Neutrophil (primary cell): ENCODE results near the gene GASK1B.

ENCODE experiments used
- H3K27ac ChIP-seq: fragments of 200-600 bp; sonication (generic); 2 replicates; pipeline ENCODE4 v1.5.1; 2016; ENCODE audit warnings: mild to moderate bottlenecking, moderate library complexity
- H3K27me3 ChIP-seq: fragments of 200-600 bp; sonication (generic); 2 replicates; pipeline ENCODE4 v1.6.0; 2016; ENCODE audit warnings: mild to moderate bottlenecking
- H3K36me3 ChIP-seq: fragments of 200-600 bp; sonication (generic); 2 replicates; pipeline ENCODE4 v1.5.1; 2017
- H3K4me1 ChIP-seq, 2 experiments: fragments of 200-600 bp in 1 of 2; sonication (generic) in 1 of 2; 1 replicate in 1 of 2; 2 replicates in 1 of 2; pipeline versions ENCODE4 v1.5.1 to v1.6.1; 2013 to 2016; ENCODE audit warnings: low read depth in 1 of 2, low read length in 1 of 2, mild to moderate bottlenecking in 1 of 2, moderate library complexity in 1 of 2; ENCODE audit not compliant: control insufficient read depth in 1 of 2, insufficient read depth in 1 of 2
- H3K4me3 ChIP-seq, 2 experiments: fragments of 200-600 bp in 1 of 2; sonication (generic) in 1 of 2; 1 replicate in 1 of 2; 2 replicates in 1 of 2; pipeline ENCODE4 v1.5.1; 2013 to 2016; ENCODE audit warnings: low read depth in 1 of 2, low read length in 1 of 2, mild to moderate bottlenecking in 1 of 2, moderate library complexity in 1 of 2
- H3K9me3 ChIP-seq: fragments of 200-600 bp; sonication (generic); 2 replicates; pipeline ENCODE4 v1.5.1; 2016
- CTCF ChIP-seq: fragments of 200-600 bp; sonication (generic); IDR thresholded peaks from 2 replicates; pipeline ENCODE4 v1.5.1; 2016; ENCODE audit warnings: antibody characterized with exemption

Gene GASK1B

DNA sequence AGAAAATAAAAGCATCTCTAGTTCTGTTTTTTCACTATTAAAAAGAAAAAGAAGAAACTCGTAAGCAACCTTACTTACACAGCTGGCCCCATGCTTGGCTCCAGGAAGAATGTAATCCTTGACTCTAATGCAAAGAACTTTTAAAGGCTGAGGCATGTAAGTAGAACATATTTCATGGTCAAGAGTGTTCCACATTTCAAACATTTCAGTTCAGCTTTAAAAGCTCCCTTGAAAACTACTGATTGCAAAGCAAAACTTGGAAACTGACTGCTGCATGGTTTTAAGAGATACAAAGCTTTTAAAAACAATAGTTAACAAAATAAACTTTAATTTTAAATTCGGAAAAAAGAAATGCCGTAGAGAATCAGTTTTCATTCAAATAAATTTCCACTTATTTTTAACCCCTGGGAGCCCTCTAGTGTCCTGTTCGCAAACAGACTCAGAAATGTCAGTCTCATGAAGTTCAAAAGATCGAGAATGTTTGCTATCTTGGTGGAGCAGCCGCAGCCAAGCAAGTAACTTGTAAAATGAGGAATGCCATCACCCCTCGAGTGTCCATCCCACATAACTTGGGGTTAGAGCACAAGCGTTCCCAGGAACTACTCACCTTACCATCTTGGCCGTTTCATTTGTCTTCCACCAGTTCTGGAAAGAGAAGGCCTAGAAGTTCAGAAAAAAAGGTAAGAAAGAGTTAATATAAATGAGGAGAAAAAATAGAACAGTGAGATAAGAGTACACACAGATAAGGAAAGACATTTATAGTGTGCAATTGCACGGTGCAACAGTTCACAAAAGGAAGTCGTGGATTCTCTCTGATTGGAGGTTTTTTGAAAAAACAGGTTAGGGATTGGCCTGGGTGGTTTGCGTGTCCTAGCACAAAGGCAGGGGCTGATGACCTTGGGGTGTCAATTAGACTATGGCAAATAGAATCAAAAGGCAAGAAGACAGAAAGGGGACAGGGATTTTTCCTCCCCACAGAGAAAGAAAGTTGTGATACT is at the start of gene GASK1B:
TSS of gene GASK1B (minus strand) at position 765 of the 998 bp plus-strand sequence. CDS start 1,650 bp downstream, outside the sequence.
- TF ChIP-seq CTCF = no peak
- Histone ChIP-seq H3K27ac (no peak within 1 kb of the TSS), H3K4me1 (peaks cover 26 to 33% of the 10 kb centered on the region in 2 experiments), H3K36me3 (no peaks in the 10 kb centered on the region), H3K9me3 (no peaks in the 10 kb centered on the region), H3K27me3 (peaks cover 35% of the 10 kb centered on the region), H3K4me3 (peak within 1 kb of the TSS in 1 of 2 experiments; percentile 16)

- no peak for TF ChIP-seq CTCF
- Histone ChIP-seq H3K9me3 (no peaks in the 10 kb centered on the region), H3K4me1 (peaks cover 23 to 25% of the 10 kb centered on the region in 2 experiments), H3K36me3 (no peaks in the 10 kb centered on the region), H3K27me3 (no peaks in the 10 kb centered on the region), H3K27ac (no peak overlapping the region), H3K4me3 (no peak overlapping the region)
Observed at GRCh38 chr4:158219623-158220022, 46.8 kb upstream of the GASK1B start.

- TF ChIP-seq CTCF = no peak
- Histone ChIP-seq H3K4me1 (peaks cover 23 to 25% of the 10 kb centered on the region in 2 experiments), H3K36me3 (no peaks in the 10 kb centered on the region), H3K9me3 (no peaks in the 10 kb centered on the region), H3K27me3 (no peaks in the 10 kb centered on the region), H3K4me3 (no peak overlapping the region), H3K27ac (no peak overlapping the region)
Observed at GRCh38 chr4:158217763-158218162, 44.9 kb upstream of the GASK1B start.

DNA sequence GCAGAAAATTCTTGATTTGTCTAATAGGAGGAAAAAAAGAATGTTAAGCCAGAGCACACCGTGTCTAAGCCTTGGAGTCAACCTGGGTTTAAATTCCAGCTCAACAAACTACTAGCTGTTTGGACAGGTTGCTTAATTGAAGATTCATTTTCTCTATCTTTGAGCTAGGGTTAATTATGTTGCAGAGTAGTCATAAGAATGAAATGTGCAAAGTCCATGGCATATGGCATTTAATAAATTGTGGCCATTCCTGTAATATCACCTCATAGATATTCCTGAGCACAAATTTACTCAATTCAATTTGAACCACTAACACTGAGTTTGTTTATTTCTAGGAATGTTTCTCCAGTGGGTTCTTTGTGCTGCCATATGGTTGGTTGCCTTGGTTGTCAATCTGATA is 42.0 kb upstream of the GASK1B start:
- Histone ChIP-seq H3K4me1 (peaks cover 18 to 21% of the 10 kb centered on the region in 2 experiments), H3K27ac (no peak overlapping the region), H3K36me3 (no peaks in the 10 kb centered on the region), H3K27me3 (no peaks in the 10 kb centered on the region), H3K9me3 (no peaks in the 10 kb centered on the region), H3K4me3 (no peak overlapping the region)
- TF ChIP-seq CTCF = no peak

DNA sequence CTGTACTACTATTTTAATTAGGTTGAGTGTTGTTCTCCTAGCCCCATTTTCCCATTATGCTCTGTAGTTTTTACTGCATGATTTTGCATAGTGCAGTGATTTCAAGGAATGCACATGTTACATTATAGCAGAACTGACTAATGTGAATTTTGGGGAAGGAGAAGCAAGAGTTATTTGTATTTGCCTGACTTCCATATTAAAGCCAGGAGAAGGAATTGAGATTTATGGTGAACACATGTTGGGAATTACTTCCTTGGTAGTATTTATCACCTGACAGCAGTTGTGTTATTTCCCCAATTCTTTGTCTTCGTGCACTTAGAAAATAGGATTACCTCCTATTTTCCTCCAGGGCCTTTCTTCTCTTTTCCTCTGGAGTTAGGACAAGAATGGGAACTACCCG is 40.6 kb upstream of the GASK1B start:
- H3K4me1 ChIP-seq = peaks cover 25 to 29% of the 10 kb centered on the region in 2 experiments
- no peak overlapping the region for H3K27ac ChIP-seq
- H3K9me3 ChIP-seq = no peaks in the 10 kb centered on the region
- no peaks in the 10 kb centered on the region for H3K27me3 ChIP-seq
- no peak for TF ChIP-seq CTCF
- no peaks in the 10 kb centered on the region for H3K36me3 ChIP-seq
- no peak overlapping the region for H3K4me3 ChIP-seq
